Natural killer cell treated with Interleukin-12 subunit alpha and Interleukin-12 subunit beta and Interleukin-15 and Interleukin-18, amount 100 ng/mL, for 72 hours (primary cell): ENCODE results near the gene COMMD9. TPM values are rescaled to one million over a fixed set of nuclear protein-coding genes. Genes with fewer than 3 reads are reported as not detected.
A peak's percentile ranks its signal among the peaks of the same experiment; 100 is the strongest.

Experiments used
- ATAC-seq, 2 donors: fragments of 150-1000 bp; cut with Tn5 transposase in 1 of 2; sonication (Bioruptor Pico), chemical (Tn5 transposase) in 1 of 2; 2 replicates each; pipeline ENCODE4 v1.10.0; 2021
- DNase-seq: peaks from one replicate; pipeline ENCODE4 v3.0.0; 2022; ENCODE audit warnings: low spot score
- H3K27ac Mint-ChIP-seq, 2 donors: 1 replicate in 1 of 2; 2 replicates in 1 of 2; pipeline ENCODE4 v1.8.0; 2022; ENCODE audit warnings: mixed read lengths in 2 of 2, mild to moderate bottlenecking in 1 of 2, moderate library complexity in 1 of 2
- H3K27me3 Mint-ChIP-seq, 2 donors: 1 replicate in 1 of 2; 2 replicates in 1 of 2; pipeline ENCODE4 v1.8.0; 2022; ENCODE audit warnings: mixed read lengths in 2 of 2
- H3K36me3 Mint-ChIP-seq: one replicate; pipeline ENCODE4 v1.8.0; 2022; ENCODE audit warnings: mixed read lengths
- H3K4me1 Mint-ChIP-seq, 2 donors: 1 replicate in 1 of 2; 2 replicates in 1 of 2; pipeline ENCODE4 v1.8.0; 2022; ENCODE audit warnings: low read depth in 2 of 2, mixed read lengths in 2 of 2, mild to moderate bottlenecking in 1 of 2
- H3K4me3 Mint-ChIP-seq: one replicate; pipeline ENCODE4 v1.8.0; 2022; ENCODE audit warnings: mixed read lengths
- H3K9me3 Mint-ChIP-seq: 2 replicates; pipeline ENCODE4 v1.8.0; 2022; ENCODE audit warnings: mixed read lengths
- total RNA-seq, 2 donors: library from RNA; stranded (reverse); gene quantifications; one replicate each; pipeline ENCODE4 v1.2.3, GENCODE V29; 2022

The COMMD9 gene
- total RNA-seq, 2 donors from 2014 or later: 49.1 to 54.8 TPM

- DNase-seq: no peak
- Mint-ChIP-seq H3K36me3 (no peaks in the 10 kb centered on the region), H3K4me3 (no peak overlapping the region), H3K4me1 (peaks cover 0 to 3% of the 10 kb centered on the region in 2 donors), H3K9me3 (no peaks in the 10 kb centered on the region), H3K27ac (no peak overlapping the region), H3K27me3 (peaks cover 35 to 51% of the 10 kb centered on the region in 2 donors)
- peak; percentile 46 to 47 for ATAC-seq
These were observed 30.4 kb downstream of the COMMD9 start for GRCh38 chr11:36258730-36259360.

GRCh38 chr11:36257351-36257750, 31.9 kb downstream of the COMMD9 start:
- no peak for DNase-seq
- Mint-ChIP-seq H3K27me3 (peaks cover 31 to 39% of the 10 kb centered on the region in 2 donors), H3K36me3 (no peaks in the 10 kb centered on the region), H3K4me1 (peaks cover 0 to 3% of the 10 kb centered on the region in 2 donors), H3K9me3 (no peaks in the 10 kb centered on the region), H3K4me3 (no peak overlapping the region), H3K27ac (no peak overlapping the region)
- ATAC-seq: no peak

GRCh38 chr11:36254713-36255112, 34.5 kb downstream of the COMMD9 start:
- peaks cover 33 to 35% of the 10 kb centered on the region in 2 donors for H3K27me3 Mint-ChIP-seq
- no peak overlapping the region for H3K27ac Mint-ChIP-seq
- DNase-seq: no peak
- H3K4me3 Mint-ChIP-seq: no peak overlapping the region
- no peak for ATAC-seq
- peaks cover 3% of the 10 kb centered on the region for H3K9me3 Mint-ChIP-seq
- peaks cover 0 to 3% of the 10 kb centered on the region in 2 donors for H3K4me1 Mint-ChIP-seq
- H3K36me3 Mint-ChIP-seq: no peaks in the 10 kb centered on the region

GRCh38 chr11:36253238-36253637, 36.0 kb downstream of the COMMD9 start:
- DNase-seq: no peak
- no peaks in the 10 kb centered on the region for H3K36me3 Mint-ChIP-seq
- no peaks in the 10 kb centered on the region for H3K4me1 Mint-ChIP-seq
- peaks cover 3% of the 10 kb centered on the region for H3K9me3 Mint-ChIP-seq
- no peak overlapping the region for H3K4me3 Mint-ChIP-seq
- no peak for ATAC-seq
- H3K27me3 Mint-ChIP-seq: peaks cover 31 to 33% of the 10 kb centered on the region in 2 donors
- H3K27ac Mint-ChIP-seq: no peak overlapping the region

- no peak for ATAC-seq
- peaks cover 35 to 37% of the 10 kb centered on the region in 2 donors for H3K27me3 Mint-ChIP-seq
These were observed 37.4 kb downstream of the COMMD9 start for GRCh38 chr11:36251823-36252222.

GRCh38 chr11:36249246-36249645, 40.0 kb downstream of the COMMD9 start:
- no peak for DNase-seq
- H3K36me3 Mint-ChIP-seq: no peaks in the 10 kb centered on the region
- H3K4me3 Mint-ChIP-seq: no peak overlapping the region
- peaks cover 49 to 54% of the 10 kb centered on the region in 2 donors for H3K27me3 Mint-ChIP-seq
- H3K27ac Mint-ChIP-seq: no peak overlapping the region
- ATAC-seq: no peak
- no peaks in the 10 kb centered on the region for H3K4me1 Mint-ChIP-seq
- H3K9me3 Mint-ChIP-seq: peaks cover 3% of the 10 kb centered on the region

More at GRCh38 chr11:36251823-36252222, 37.4 kb downstream of the COMMD9 start:
- no peaks in the 10 kb centered on the region for H3K4me1 Mint-ChIP-seq
- H3K9me3 Mint-ChIP-seq: peaks cover 3% of the 10 kb centered on the region
- DNase-seq: no peak
- no peak overlapping the region for H3K27ac Mint-ChIP-seq
- no peaks in the 10 kb centered on the region for H3K36me3 Mint-ChIP-seq
- H3K4me3 Mint-ChIP-seq: no peak overlapping the region

- Mint-ChIP-seq H3K27ac (no peak overlapping the region), H3K4me1 (no peaks in the 10 kb centered on the region), H3K27me3 (peaks cover 54 to 55% of the 10 kb centered on the region in 2 donors), H3K9me3 (peaks cover 3% of the 10 kb centered on the region), H3K4me3 (no peak overlapping the region), H3K36me3 (no peaks in the 10 kb centered on the region)
- DNase-seq (no peak), ATAC-seq (no peak)
These were observed 40.8 kb downstream of the COMMD9 start for GRCh38 chr11:36248436-36248835.

- H3K36me3 Mint-ChIP-seq: no peaks in the 10 kb centered on the region
- H3K27me3 Mint-ChIP-seq: peaks cover 58 to 59% of the 10 kb centered on the region in 2 donors
- no peaks in the 10 kb centered on the region for H3K4me1 Mint-ChIP-seq
- no peak overlapping the region for H3K27ac Mint-ChIP-seq
- ATAC-seq (no peak), DNase-seq (no peak)
- H3K4me3 Mint-ChIP-seq: no peak overlapping the region
- peaks cover 3% of the 10 kb centered on the region for H3K9me3 Mint-ChIP-seq
These were observed 41.7 kb downstream of the COMMD9 start for GRCh38 chr11:36247493-36247892.

- ATAC-seq: no peak
- Mint-ChIP-seq H3K36me3 (no peaks in the 10 kb centered on the region), H3K4me1 (no peaks in the 10 kb centered on the region), H3K4me3 (no peak overlapping the region), H3K9me3 (no peaks in the 10 kb centered on the region), H3K27me3 (peaks cover 41 to 45% of the 10 kb centered on the region in 2 donors), H3K27ac (no peak overlapping the region)
- no peak for DNase-seq
These were observed 45.6 kb downstream of the COMMD9 start for GRCh38 chr11:36243641-36244040.

GRCh38 chr11:36241497-36241896, 47.7 kb downstream of the COMMD9 start:
- Mint-ChIP-seq H3K9me3 (no peaks in the 10 kb centered on the region), H3K4me3 (no peak overlapping the region), H3K27me3 (peaks cover 28 to 42% of the 10 kb centered on the region in 2 donors), H3K36me3 (no peaks in the 10 kb centered on the region), H3K27ac (no peak overlapping the region), H3K4me1 (no peaks in the 10 kb centered on the region)
- DNase-seq: no peak
- ATAC-seq: peak in 1 of 2 donors; percentile 34

- Mint-ChIP-seq H3K4me3 (no peak overlapping the region), H3K4me1 (no peaks in the 10 kb centered on the region), H3K27ac (no peak overlapping the region), H3K27me3 (peaks cover 30 to 40% of the 10 kb centered on the region in 2 donors), H3K36me3 (no peaks in the 10 kb centered on the region), H3K9me3 (no peaks in the 10 kb centered on the region)
- no peak for DNase-seq
- ATAC-seq: no peak
These were observed 48.4 kb downstream of the COMMD9 start for GRCh38 chr11:36240801-36241200.

- H3K27ac Mint-ChIP-seq: no peak overlapping the region
- H3K27me3 Mint-ChIP-seq: peaks cover 25 to 34% of the 10 kb centered on the region in 2 donors
- DNase-seq: no peak
- H3K4me3 Mint-ChIP-seq: no peak overlapping the region
- no peaks in the 10 kb centered on the region for H3K4me1 Mint-ChIP-seq
- H3K36me3 Mint-ChIP-seq: no peaks in the 10 kb centered on the region
- no peak for ATAC-seq
- H3K9me3 Mint-ChIP-seq: no peaks in the 10 kb centered on the region
These were observed 49.1 kb downstream of the COMMD9 start for GRCh38 chr11:36240173-36240572.

GRCh38 chr11:36239636-36240035, 49.6 kb downstream of the COMMD9 start:
- DNase-seq: no peak
- no peak for ATAC-seq
- no peak overlapping the region for H3K4me3 Mint-ChIP-seq
- no peaks in the 10 kb centered on the region for H3K36me3 Mint-ChIP-seq
- peaks cover 20 to 30% of the 10 kb centered on the region in 2 donors for H3K27me3 Mint-ChIP-seq
- H3K4me1 Mint-ChIP-seq: no peaks in the 10 kb centered on the region
- no peaks in the 10 kb centered on the region for H3K9me3 Mint-ChIP-seq
- H3K27ac Mint-ChIP-seq: no peak overlapping the region

- Mint-ChIP-seq H3K4me3 (no peak overlapping the region), H3K4me1 (no peaks in the 10 kb centered on the region), H3K27me3 (peaks cover 18 to 26% of the 10 kb centered on the region in 2 donors), H3K9me3 (no peaks in the 10 kb centered on the region), H3K27ac (no peak overlapping the region), H3K36me3 (no peaks in the 10 kb centered on the region)
- no peak for ATAC-seq
- no peak for DNase-seq
These were observed 50.3 kb downstream of the COMMD9 start for GRCh38 chr11:36238881-36239280.
